GOT3 (cell line): Measurements from ENCODE around the gene SLC22A1.
"Not testable (repeated sequence)": the region's sequence is repeated elsewhere in the genome, so short reads cannot be mapped to it uniquely, and the experiment has no call there.

Source experiments
- DNase-seq: peaks from one replicate; lab custom pipeline; 2025; ENCODE audit warnings: mixed read lengths; lab: John Stamatoyannopoulos, UW

SLC22A1 gene

DNA sequence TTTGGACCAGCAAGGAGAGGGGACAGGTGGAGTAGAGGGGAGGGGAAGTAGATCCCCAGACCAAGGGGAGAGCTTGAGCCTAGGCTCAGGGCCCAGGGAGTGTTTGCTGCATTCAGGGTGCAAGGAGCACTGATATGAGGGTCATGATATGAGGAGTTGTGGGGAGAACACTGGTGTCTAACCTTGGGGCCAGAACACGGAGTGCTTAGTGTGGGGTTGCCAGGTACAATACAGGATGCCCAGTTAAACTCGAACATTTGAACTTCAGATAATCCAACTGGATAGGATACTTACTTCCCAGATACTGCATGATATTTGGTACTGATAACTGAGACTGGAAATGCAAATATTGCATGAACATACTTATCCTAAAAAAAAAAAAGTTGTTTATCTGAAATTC lies 2.4 kb downstream of the SLC22A1 start:
- DNase-seq = no peak

DNA sequence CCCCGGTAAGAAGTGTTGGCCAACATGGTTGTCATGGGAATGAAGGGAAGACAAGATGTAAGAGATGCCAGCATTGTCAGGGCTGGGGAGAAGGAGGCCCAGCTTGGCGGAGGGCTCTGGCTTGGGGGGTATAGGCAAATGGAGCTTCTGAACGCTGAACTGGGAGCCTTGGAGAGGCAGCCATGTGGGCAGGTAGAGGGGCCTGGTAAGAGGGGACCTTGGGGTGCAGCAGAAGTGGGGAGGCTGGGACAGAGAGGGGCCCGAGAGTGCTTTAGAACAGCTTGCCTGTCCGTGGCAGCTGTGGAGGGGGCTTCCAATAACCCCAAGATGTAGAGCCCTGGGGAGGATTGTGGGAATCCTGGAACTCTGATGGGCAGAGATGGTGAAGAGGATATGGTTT lies 3.0 kb downstream of the SLC22A1 start:
- no peak for DNase-seq

DNA sequence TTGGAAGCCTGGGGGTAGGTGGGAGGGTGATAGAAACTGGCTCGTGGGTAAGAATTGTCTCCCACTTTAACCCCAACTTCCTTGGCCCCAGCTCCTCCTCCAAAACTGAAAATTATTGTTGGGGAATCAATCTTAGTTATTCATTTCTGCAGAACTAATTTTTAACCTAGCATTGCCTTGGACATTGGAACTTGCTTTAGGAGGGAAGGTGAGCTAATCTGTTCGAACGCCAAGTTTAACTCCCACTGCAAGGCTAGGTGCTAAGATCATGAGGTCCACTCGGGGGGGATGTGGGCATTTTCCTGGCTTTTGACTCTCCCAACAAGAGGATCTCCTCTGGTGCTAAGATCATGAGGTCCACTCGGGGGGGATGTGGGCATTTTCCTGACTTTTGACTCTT lies 3.5 kb downstream of the SLC22A1 start:
- not testable (repeated sequence) for DNase-seq

DNA sequence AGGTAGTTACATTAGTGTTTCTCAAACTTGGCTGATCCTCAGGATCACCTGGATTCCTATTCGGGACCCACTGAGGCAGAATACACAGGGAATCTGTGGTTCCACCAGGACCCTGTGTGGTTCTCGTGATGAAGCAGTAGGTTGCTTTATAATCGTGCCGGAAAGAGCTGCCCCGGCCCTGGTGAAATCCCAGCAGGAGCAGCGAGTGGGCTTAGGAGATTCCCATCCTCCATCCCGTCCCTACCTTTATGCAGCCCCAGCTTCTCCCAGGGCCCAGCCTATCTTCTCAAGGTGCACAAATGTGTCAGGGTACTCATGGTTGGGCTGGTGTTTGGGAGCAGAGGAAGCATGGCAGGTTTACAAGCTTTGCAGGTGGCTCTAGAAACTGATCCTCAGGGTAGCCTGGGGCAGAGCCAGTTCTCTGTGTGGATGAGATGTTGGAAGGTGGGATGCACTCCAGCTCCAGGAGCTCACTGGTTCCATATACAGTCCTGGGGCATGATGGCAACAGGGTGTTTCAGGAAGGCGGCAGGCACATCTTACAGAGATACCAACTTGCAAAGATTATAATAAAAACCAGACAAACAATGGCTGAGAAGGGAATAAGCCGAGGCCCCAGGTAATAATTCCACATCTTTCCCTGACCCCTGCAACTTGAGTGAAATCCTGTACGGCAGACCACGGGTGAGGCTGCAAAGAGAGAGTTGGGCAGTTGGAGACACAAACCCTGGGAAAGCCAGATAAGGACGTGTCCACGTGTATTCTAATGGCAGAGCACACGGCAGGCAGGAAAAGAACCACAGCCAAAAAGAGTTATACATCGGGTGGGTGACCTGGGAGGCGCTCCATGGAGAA lies 5.9 kb downstream of the SLC22A1 start:
- no peak for DNase-seq

DNA sequence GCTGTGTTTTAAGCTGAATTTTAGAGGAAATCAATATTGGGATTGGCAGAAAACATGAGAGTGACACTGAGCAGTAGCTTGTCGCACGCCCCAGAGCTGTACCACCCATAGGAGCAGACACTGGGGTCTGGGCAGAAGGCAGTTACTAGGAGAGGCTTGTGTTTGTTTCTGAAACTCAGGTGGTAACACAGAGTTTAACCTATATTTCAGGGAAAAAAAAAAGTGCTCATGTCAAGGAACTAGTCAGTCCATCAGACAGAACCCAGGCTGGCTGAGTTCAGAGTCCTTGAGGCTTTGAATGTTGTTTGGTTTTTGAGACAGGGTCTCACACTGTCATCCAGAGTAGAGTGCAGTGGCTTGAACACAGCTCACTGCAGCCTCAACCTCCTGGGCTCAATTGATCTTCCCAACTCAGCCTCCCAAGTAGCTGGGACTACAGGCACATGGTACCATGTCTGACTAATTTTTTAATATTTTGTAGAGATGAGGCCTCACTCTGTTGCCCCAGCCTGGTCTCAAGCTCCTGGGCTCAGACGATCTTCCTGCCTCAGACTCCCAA lies 6.6 kb downstream of the SLC22A1 start:
- DNase-seq = no peak

DNA sequence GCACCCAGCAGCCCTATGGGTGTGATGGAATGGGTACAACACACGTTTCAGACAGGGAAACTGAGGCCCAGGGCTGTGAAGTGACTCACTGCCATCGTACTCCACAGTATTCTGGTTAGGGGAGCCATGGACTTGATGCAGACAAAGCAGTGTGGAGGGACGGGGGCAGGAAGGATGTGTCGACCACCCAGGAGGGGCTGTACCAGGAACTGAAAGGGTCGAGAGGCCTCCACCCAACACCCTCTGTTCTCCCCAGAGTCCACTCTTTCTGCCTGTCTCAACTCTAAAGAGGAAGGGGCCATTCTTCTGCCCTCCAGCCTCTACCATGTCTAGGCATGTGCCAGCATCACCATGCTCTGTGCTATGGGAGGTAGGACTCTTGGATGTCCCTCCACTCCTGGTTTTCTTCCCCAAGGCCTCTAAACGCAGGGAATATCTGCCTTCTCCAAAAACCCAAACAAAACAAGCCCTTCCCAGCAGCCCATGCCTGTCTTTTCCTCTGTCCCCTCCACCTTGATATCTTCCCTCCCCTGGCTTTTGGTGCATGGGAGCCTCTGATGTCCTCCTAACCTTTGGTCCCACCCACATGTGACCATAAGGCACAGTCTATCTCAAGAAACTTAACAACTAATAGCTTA lies 7.4 kb downstream of the SLC22A1 start:
- DNase-seq = no peak

DNA sequence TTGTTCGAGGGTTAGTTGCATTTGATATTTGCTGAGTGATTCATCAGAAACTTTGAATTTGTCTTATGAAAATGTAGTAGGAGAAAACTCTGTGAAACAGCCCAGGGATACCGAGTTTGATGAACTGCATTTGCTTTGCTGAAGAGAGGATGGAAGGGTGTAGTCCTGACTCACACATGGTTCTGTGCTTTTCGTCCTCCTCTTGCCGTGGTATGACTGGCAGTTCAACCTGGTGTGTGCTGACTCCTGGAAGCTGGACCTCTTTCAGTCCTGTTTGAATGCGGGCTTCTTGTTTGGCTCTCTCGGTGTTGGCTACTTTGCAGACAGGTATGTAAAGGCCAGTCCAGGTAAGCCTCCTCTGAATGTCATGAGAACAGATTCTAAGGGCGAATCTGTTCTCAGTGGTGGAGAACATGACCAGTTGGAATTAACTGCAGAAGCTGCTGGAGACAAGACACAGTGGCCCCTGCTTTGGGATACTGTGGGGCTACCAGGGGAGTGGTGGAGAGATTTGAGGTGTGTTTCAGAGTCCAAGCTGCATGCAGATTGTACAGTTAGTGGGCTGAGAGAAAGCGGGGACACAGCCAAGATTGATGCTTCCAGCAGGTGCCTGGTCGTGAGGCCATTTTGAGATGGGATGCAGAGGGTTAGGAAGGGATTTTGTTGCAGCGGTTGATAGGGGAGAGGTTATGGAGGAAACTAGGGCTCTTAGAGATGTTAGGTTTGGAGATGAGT lies 8.4 kb downstream of the SLC22A1 start:
- no peak for DNase-seq

DNA sequence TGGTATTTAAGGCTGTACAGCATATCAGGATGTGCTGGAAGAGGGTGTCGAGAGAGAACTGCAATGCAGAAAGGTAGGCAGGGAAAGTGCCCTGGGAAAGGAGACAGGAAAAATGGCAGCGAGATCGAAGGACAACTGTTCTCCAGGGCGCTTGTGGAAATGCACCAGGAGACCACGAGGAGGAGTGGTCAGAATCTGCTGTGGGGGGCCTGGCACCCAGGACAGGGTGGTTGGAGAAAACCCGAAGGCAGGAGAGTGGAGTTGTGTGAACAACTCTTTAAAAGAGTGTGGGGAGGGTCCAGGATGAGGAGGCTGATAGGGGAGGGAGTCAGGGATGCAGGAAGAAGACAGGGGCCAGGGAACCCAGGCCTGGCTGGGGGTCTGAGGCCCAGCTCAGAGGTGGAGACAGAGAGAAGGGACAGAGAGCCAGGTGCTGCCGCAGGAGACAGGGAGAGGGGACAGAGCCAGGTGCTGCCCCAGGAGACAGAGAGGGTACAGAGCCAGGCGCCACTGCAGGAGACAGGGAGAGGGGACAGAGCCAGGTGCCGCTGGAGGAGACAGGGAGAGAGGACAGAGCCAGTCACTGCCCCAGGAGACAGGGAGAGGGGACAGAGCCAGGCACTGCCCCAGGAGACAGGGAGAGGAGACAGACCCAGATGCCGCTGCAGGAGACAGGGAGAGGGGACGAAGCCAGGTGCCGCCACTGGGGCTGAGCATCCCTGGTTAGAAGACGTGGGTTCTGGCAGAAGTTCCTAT lies 9.3 kb downstream of the SLC22A1 start:
- no peak for DNase-seq

DNA sequence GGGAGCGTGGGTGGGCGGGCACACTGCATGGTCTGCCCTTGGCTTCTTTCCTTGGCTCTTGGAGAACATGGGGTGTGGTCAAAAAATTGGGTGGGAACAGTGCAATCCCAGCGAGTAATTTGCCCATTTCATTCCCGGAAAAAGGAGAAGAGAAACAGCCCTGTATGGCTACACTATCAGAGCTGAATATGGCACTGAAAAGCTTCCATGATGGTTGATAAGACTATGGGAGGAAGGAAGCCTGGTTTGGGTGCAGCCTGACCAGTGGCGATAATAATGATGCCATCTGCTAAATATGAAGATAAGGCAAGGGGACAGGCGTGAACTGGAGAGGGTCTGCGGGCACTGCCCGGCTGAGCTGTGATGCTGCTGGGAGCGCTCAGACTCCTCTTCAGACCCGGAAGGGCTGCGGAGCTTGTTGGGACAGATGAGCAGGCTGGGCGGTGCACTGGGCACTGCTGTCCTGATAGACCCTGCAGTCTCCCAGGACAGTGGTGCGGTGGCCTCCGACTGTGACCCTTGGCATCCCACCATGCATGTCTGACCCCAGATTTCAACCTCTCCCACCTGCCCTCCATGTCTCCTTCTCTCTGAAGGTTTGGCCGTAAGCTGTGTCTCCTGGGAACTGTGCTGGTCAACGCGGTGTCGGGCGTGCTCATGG lies 10.2 kb downstream of the SLC22A1 start:
- DNase-seq = no peak

DNA sequence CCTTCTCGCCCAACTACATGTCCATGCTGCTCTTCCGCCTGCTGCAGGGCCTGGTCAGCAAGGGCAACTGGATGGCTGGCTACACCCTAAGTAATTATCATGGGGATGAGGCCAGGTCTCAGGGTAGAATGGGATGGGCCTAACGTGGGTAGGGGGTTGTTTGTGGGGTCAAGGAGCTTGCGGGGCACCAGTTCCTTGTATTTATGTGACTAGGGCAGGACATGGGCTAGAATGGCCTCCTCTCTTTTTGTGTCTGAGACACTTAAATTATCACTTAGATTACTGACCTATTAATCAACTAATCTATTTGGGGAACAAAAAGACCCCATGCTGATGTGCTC lies 10.7 kb downstream of the SLC22A1 start:
- DNase-seq = no peak

DNA sequence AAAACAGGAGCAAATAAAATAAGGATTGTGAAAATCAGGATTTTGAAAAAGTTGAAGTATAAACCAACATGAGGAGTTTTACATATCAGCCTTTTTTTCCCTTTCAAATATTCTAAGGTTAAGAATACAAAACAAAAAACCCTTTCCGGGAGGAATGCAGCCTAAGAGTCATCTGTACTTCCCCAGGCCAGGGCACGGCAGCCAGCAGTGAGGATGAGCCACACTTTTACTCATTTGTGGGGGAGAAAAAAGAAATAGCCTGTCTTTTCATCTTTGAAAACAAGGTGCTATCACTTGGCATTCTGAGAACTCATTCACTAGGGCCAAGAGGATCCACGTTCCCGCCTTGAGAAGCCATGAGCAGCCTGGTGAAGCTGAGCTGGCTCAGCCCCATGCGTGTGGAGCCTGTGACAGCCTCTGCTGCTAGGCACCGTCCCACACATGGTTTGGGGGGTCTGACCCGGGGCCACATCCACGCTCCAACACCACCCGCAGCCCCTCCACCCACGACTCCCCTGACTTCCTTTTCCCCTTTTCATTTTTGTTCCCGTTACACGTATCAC lies 11.2 kb downstream of the SLC22A1 start:
- no peak for DNase-seq

DNA sequence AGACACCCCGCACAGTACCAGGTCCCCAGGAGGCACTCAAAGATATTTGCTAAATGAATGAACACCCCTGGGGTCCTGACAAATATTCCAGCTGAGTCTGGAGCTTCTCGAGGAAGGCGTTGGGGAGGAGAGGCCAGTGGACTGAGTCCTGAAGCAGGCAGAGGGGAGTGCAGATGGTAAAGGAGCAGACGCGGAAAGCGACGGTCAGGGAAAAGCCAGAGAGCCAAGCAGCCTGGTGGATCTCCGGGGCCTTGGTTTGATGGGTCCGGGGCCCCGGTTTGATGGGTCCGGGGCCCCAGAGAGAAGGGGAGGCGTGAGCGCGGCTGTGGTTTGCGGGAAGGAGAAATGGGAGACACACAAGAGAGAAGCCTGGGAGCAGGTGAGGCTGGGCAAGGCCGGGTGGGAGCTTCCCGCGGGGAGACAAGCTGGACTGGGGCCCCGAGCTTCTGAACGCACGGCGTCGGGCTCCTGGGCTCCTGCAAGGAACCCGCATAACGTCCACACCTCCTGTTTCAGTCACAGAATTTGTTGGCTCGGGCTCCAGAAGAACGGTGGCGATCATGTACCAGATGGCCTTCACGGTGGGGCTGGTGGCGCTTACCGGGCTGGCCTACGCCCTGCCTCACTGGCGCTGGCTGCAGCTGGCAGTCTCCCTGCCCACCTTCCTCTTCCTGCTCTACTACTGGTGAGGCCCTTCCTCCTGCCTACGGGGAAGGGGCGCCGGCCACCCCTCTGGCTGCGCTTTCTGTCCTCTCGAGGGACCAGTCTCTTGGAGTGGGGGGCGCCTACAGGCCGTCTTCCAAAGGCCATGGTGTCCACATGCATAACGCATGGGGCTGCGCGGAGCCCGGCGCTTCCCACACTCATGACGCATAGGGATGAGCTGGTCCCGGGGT lies 12.1 kb downstream of the SLC22A1 start:
- no peak for DNase-seq

DNA sequence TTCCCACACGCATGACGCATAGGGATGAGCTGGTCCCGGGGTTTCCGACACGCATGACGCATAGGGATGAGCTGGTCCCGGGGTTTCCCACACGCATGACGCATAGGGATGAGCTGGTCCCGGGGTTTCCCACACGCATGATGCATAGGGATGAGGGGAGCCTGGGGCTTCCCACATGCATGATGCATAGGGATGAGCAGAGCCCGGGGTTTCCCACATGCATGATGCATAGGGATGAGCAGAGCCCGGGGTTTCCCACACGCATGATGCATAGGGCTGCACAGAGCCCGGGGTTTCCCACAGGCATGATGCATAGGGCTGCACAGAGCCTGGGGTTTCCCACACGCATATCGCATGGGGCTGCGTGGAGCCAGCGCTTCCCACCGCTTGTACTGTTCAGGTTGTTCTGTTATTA lies 12.7 kb downstream of the SLC22A1 start:
- not testable (repeated sequence) for DNase-seq

DNA sequence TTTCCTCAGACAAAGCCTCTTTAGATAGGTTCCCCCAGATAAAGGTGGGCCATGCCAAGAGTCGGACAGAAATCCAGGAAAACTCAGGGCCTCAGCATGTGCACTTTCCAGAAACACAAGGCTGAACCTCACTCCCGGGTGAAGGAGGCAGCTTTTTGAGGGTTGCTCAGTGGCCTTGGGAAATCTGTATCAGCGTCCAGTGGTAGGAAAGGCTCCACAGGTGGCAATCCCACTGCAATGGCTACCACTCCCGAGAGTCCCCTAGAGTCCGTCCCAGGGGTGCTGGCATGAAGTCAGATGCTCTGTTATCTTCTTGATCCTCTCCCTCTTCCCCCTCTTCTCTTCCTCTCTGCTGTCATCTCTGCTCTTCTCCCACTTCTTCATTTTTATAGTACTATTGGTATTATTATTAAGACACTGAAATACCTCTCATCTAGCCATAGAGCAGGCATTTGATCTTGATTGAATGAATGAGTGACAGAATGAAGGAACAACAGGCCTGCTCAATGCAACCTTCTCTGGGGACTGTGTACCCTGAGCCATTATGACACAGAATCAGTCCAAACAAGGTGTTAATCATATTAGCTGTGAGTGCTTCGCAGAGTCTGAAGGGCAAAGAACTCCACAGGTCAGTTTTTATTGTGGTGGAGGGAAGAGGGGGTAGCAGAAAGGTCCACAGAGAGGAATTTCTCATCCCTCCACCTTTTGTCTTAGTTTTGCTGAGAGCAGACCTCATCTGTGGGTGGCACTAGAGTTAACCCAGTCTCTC lies 13.3 kb downstream of the SLC22A1 start:
- no peak for DNase-seq

DNA sequence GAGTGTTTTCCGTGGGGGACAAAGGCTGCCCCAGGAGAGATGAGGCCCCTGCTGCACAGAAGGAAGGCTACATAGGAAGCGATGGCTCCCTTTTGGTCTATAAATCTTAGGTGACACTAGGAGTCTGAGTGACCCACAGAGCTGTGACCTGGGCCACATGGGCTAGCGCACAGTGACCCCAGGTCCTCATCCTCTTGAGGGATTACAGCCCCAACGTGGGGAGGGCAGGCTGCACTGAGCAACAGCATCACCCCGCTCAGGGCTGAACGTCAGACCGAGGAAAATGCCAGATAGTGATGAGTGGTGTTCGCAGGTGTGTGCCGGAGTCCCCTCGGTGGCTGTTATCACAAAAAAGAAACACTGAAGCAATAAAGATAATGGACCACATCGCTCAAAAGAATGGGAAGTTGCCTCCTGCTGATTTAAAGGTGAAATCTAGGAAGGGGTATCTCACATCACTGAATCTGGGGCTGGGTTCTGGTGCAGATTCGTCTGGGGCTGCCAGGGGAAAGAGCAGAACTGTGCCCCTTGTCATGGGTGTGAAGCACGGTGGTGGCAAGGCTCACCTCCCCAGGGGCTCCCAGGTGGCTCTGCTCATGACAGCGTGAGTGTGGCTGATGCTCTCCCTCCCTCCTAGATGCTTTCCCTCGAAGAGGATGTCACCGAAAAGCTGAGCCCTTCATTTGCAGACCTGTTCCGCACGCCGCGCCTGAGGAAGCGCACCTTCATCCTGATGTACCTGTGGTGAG lies 14.5 kb downstream of the SLC22A1 start:
- no peak for DNase-seq

DNA sequence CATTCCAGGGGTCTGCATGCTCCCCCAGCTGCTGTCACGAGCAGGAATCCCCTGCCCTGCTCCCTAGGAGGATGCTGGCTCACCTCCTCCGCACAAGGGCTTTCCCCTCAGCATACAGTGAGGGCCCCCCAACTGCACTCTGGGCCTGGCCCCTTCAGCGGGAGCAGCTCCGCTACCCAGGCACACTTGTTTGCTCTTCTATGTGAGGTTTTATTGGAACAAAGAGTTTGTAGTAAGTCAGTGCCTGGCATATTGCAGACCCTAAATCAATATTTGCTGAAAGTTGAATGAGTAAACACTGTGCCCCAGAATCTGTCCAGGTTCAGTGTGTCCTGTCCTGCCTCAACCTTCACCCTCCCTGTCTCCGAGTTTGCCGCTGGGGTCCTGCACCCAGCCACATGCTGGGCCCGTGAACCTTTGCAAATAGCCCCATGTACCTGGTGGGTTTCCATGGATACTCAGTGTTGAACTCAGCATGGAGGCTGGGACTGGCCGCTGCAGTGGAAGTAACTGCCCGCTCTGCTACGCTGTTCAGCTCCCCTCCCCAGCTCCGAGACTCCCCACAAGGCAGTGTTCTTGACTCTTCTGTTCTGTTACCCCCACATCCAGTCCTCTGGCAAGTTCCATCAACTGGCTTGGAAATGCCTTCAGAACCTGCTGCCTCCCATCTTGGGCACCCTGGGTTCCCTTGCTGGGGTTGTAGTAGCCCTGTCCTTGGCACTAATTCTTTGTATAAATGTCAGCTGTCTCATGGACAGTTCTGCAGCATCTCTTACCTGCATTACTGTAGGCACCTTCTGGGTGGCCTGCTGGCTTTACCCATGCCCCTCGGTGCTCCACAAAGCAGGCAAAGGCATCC lies 15.7 kb downstream of the SLC22A1 start:
- no peak for DNase-seq

DNA sequence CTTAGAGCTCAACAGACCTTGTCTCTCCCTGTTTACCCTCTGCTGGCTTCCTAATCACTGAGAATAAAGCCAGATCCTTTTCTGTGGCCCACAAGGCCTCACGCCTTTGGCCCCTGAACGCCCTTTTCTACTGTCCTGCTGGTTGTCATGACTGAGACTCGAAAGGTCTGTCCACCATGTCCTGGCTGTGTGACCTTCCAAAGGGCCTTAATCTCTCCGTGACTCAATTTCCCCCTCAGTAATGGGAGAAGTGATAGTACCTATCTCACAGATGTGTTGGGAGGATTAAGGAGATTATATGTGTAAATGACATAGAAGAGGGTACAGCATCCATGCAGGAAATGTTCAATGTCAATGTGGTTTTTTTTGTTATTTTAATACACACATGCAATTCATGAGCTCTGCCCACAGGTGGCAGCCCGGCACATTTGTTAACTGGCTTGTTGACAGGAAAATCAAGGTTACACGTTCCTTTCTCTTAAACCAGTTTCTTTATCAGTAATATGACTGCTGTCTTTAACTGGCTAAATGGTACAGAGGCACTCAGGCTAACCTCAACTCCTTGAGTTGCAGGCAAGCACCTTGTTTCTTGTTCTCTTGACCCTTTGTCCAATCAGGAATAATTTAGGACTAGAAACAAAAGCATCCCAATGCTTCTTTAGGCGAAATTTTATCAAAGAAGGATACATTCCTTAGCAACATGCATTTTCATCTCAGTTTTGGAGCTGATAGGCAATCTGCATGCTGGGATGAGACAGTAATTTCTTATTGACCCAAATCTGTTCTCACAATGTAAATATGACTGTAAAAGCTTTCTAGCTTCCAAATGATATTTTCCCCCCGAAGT lies 16.6 kb downstream of the SLC22A1 start:
- no peak for DNase-seq
